Caco-2 (cell line): Measurements from ENCODE around the gene THAP6. TPM values are rescaled to one million over a fixed set of nuclear protein-coding genes. Genes with fewer than 3 reads are reported as not detected.

Experiments
- BruUV-seq: library from RNA; stranded (reverse); fragments of 400-500 nt; replicated peaks from 2 replicates; lab custom pipeline; 2021; lab: Mats Ljungman, UMichigan
- CTCF ChIA-PET: fragments of 300-600 bp; sonication (Branson Sonifier 250); formaldehyde crosslinking; loops from one replicate; lab custom pipeline; 2022; ENCODE audit warnings: antibody characterized with exemption; lab: Charles Lee
- POLR2A ChIA-PET: fragments of 300-600 bp; sonication (Branson Sonifier 250); formaldehyde crosslinking; loops from one replicate; lab custom pipeline; 2022; ENCODE audit warnings: antibody characterized with exemption; lab: Charles Lee
- DNase-seq, 2 experiments: peaks; one replicate each; pipeline versions ENCODE4 v3.0.0 to v3.0.0-alpha.2; 2020 to 2022
- H3K27me3 ChIP-seq: replicated peaks from 2 replicates; pipeline ENCODE4 v1.6.0; 2011; ENCODE audit warnings: low read length; ENCODE audit not compliant: control insufficient read depth, insufficient read depth
- H3K36me3 ChIP-seq: 2 replicates; pipeline ENCODE4 v1.5.1; 2011; ENCODE audit warnings: low read length; ENCODE audit not compliant: control insufficient read depth, insufficient read depth
- H3K4me1 ChIP-seq: fragments of 250-450 bp; sonication (Bioruptor Pico); 2 replicates; pipeline ENCODE4 v1.5.1; 2020; ENCODE audit warnings: mild to moderate bottlenecking
- H3K4me3 ChIP-seq: 2 replicates; pipeline ENCODE4 v1.5.1; 2011; ENCODE audit warnings: low read depth, mild to moderate bottlenecking, control low read depth, low read length
- H3K9me3 ChIP-seq: fragments of 250-450 bp; sonication (Bioruptor Pico); 2 replicates; pipeline ENCODE4 v1.5.1; 2020; ENCODE audit warnings: mild to moderate bottlenecking, moderate library complexity
- H3K27ac Mint-ChIP-seq: one replicate; pipeline ENCODE4 v1.8.0; 2022; ENCODE audit warnings: mixed read lengths; ENCODE audit not compliant: unreplicated experiment
- H3K27me3 Mint-ChIP-seq: one replicate; pipeline ENCODE4 v1.8.0; 2022; ENCODE audit warnings: mixed read lengths; ENCODE audit not compliant: insufficient read depth, unreplicated experiment
- H3K36me3 Mint-ChIP-seq: one replicate; pipeline ENCODE4 v1.8.0; 2022; ENCODE audit warnings: mild to moderate bottlenecking, mixed read lengths; ENCODE audit not compliant: insufficient read depth, unreplicated experiment
- H3K4me1 Mint-ChIP-seq: one replicate; pipeline ENCODE4 v1.8.0; 2022; ENCODE audit warnings: low read depth, mixed read lengths; ENCODE audit not compliant: unreplicated experiment
- H3K4me3 Mint-ChIP-seq: one replicate; pipeline ENCODE4 v1.8.0; 2022; ENCODE audit warnings: mild to moderate bottlenecking, moderate library complexity, mixed read lengths; ENCODE audit not compliant: unreplicated experiment
- H3K9me3 Mint-ChIP-seq: one replicate; pipeline ENCODE4 v1.8.0; 2022; ENCODE audit warnings: mixed read lengths; ENCODE audit not compliant: unreplicated experiment
- intact Hi-C: fragments of 100-400 bp; cut with micrococcal nuclease; formaldehyde crosslinking; loops from one replicate; pipeline ENCODE4 v1.10.0; 2022; ENCODE audit not compliant: unreplicated experiment
- total RNA-seq: library from RNA; stranded (reverse); gene quantifications from 2 replicates; pipeline ENCODE4 v1.2.3, GENCODE V29; 2022
- TF ChIP-seq, protein P1 (sequence below), 2 experiments: fragments of 200-600 bp in 1 of 2; IDR thresholded peaks; 1 replicate in 1 of 2; 2 replicates in 1 of 2; pipeline versions ENCODE4 v1.5.1 to v1.8.0; 2011 to 2022; ENCODE audit warnings: antibody characterized with exemption in 1 of 2, control low read depth in 1 of 2, inconsistent platforms in 1 of 2, low read depth in 1 of 2, low read length in 1 of 2, mild to moderate bottlenecking in 1 of 2, moderate library complexity in 1 of 2; ENCODE audit not compliant: insufficient read depth in 1 of 2, severe bottlenecking in 1 of 2, unreplicated experiment in 1 of 2

Gene THAP6
- total RNA-seq, 1 experiment from 2014 or later, result 11.8 TPM

DNA sequence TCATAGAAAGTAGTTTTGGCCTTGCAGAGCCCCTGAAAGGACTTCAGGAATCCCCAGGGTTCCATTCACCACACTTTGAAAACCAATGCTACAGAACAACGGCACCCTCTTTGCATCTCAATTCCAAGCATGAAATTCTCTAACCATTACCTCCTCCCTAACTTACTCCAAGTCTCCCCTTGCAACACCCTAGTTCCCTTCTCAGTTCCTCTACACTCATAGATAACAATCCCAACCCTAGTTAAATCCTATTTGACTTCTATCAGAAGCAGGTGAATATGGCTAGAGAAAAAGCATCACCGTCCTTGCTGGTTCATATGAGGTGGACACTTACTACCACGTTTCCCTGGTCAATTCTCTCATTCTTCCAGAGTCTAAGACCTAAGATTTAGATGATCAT, 2.4 kb upstream of the THAP6 start:
- no TSS peak for BruUV-seq
- Mint-ChIP-seq H3K9me3 (no peaks in the 10 kb centered on the region), H3K4me1 (peaks cover 20% of the 10 kb centered on the region), H3K4me3 (no peak overlapping the region), H3K27ac (no peak overlapping the region), H3K36me3 (peaks cover 16% of the 10 kb centered on the region), H3K27me3 (no peaks in the 10 kb centered on the region)
- Histone ChIP-seq H3K9me3 (0 out of 2 replicates have a peak, but pooled peaks cover 2% of the 10 kb centered on the region), H3K4me3 (peak overlapping the region; percentile 4; the same call in 1 of the 2 replicates), H3K4me1 (peaks cover 27% of the 10 kb centered on the region), H3K27me3 (no peaks in the 10 kb centered on the region), H3K36me3 (peaks cover 1% of the 10 kb centered on the region; the same call in 1 of the 2 replicates)
- TF ChIP-seq, protein P1, sequence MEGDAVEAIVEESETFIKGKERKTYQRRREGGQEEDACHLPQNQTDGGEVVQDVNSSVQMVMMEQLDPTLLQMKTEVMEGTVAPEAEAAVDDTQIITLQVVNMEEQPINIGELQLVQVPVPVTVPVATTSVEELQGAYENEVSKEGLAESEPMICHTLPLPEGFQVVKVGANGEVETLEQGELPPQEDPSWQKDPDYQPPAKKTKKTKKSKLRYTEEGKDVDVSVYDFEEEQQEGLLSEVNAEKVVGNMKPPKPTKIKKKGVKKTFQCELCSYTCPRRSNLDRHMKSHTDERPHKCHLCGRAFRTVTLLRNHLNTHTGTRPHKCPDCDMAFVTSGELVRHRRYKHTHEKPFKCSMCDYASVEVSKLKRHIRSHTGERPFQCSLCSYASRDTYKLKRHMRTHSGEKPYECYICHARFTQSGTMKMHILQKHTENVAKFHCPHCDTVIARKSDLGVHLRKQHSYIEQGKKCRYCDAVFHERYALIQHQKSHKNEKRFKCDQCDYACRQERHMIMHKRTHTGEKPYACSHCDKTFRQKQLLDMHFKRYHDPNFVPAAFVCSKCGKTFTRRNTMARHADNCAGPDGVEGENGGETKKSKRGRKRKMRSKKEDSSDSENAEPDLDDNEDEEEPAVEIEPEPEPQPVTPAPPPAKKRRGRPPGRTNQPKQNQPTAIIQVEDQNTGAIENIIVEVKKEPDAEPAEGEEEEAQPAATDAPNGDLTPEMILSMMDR (IDR thresholded peaks at IDR 0.05; ENCODE audit: insufficient read depth in 1 of 2, low read depth in 1 of 2, low read length in 1 of 2, severe bottlenecking in 1 of 2, unreplicated experiment in 1 of 2), result no peak
- intact Hi-C loops, result no loop called here
- DNase-seq, result no peak
- ChIA-PET CTCF (interaction anchor here (1.5 kb wide), 1 partner anchor 21 kb away, joined by 3 read pairs; no protein-coding TSS in a partner anchor), POLR2A (no interaction called here)

DNA sequence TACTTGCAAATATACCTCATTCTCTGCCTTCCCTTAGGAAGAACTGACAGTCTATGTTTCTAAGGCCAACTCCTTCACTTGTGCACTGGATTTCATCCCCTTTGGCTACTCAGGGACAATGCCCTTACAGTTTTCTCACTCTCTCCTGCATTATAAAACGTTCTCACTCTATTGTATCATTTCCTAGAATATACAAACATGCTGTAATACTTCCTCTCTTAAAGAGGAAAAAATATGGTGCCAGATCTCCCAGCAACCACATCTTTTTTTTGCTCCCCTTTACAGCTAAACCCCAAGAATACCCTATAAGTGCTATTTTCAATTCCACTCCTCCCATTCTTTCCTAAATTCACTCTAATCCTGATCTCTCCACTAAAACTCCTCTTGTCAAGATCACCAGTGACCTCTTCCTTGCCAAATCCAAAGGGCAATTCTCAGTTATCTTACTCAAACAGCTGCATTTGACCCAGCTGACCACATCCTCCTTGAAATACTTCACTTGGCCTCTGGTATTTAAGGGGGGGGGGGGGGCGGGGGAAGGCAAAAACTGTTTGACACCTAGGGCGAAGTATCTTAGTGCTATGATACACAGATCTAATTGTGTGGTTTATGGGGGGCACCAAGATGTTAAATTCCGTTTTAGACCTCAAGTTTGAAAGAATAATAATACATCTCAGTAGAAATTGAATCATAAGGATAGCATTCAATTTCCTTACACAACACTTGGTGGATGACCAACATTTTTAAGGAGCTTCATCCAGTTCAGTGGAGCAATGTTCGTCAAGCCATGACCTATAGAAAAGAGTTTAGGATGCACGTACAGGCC, 1.7 kb upstream of the THAP6 start:
- Mint-ChIP-seq H3K27ac (no peak overlapping the region), H3K36me3 (peaks cover 13% of the 10 kb centered on the region), H3K27me3 (no peaks in the 10 kb centered on the region), H3K4me3 (no peak overlapping the region), H3K4me1 (peaks cover 13% of the 10 kb centered on the region), H3K9me3 (no peaks in the 10 kb centered on the region)
- Histone ChIP-seq H3K4me1 (peaks cover 23% of the 10 kb centered on the region; the same call in 1 of the 2 replicates), H3K27me3 (no peaks in the 10 kb centered on the region), H3K9me3 (no peaks in the 10 kb centered on the region), H3K36me3 (peaks cover 1% of the 10 kb centered on the region; the same call in 1 of the 2 replicates), H3K4me3 (peak overlapping the region; percentile 73)
- CTCF ChIA-PET, result interaction anchor here (0.8 kb wide), 1 partner anchor 619 kb away, joined by 4 read pairs; no protein-coding TSS in a partner anchor
- POLR2A ChIA-PET, result interaction anchor here (0.6 to 1.0 kb wide), 2 partner anchors 158 to 428 kb away, joined by 3 read pairs; no protein-coding TSS in a partner anchor
- no TSS peak for BruUV-seq
- TF ChIP-seq, protein P1 (IDR thresholded peaks at IDR 0.05; ENCODE audit: insufficient read depth in 1 of 2, low read depth in 1 of 2, low read length in 1 of 2, severe bottlenecking in 1 of 2, unreplicated experiment in 1 of 2), result no peak
- intact Hi-C loops, result no loop called here
- DNase-seq, result peak; percentile 39 to 45

DNA sequence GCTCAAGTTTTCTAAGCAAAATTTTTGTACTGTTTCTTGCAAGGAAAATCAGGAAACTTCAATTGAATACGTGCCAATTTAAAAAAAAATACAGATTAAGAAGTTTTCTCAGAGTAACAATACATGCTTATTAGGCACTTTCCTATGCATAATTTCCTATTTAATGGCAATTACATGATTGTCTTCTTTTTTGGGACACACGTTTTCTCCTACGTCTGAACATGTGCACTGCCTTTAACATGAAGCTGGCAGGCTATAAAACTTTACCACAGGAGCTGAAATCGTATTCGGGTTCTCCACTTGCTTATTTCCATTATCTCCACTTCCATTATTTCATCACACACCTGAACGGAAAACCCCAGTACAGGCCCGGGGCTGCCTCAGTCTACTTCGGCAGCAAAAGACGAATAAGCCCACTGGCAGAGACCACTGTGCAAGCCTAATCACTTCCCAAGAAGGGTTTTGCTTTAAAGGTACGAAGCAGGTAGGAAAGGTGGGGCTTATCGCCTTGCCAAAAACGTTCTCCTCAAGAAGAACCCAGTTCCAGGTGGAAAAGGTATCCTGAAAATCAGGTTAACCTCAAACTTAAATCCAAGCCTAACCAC, 645 bp upstream of the THAP6 start:
- TF ChIP-seq, protein P1 (IDR thresholded peaks at IDR 0.05; ENCODE audit: insufficient read depth in 1 of 2, low read depth in 1 of 2, low read length in 1 of 2, severe bottlenecking in 1 of 2, unreplicated experiment in 1 of 2), result no peak
- no peak for DNase-seq
- Histone ChIP-seq H3K36me3 (no peaks in the 10 kb centered on the region; the same call in 1 of the 2 replicates), H3K4me3 (peak overlapping the region; percentile 73), H3K4me1 (peaks cover 19% of the 10 kb centered on the region; the same call in 1 of the 2 replicates), H3K9me3 (no peaks in the 10 kb centered on the region), H3K27me3 (no peaks in the 10 kb centered on the region)
- Mint-ChIP-seq H3K4me1 (peaks cover 13% of the 10 kb centered on the region), H3K9me3 (no peaks in the 10 kb centered on the region), H3K27ac (peak overlapping the region; percentile 89), H3K4me3 (no peak overlapping the region), H3K27me3 (no peaks in the 10 kb centered on the region), H3K36me3 (peaks cover 14% of the 10 kb centered on the region)
- ChIA-PET POLR2A (interaction anchor here (0.6 to 1.7 kb wide), 6 partner anchors 8 to 427 kb away, joined by 3 to 6 read pairs (median 4); partner anchors contain the start of genes G3BP2 and USO1), CTCF (no interaction called here)
- BruUV-seq, result TSS peak; percentile 48
- intact Hi-C loops, result loop anchor here (1.0 kb wide), 1 partner anchor 49 kb away; no protein-coding TSS in a partner anchor
